GM12892 (cell line): ENCODE data around the gene DRICH1.

ENCODE experiments used
- POLR2A ChIP-seq: IDR thresholded peaks from 2 replicates; pipeline ENCODE4 v1.6.1; 2011; ENCODE audit warnings: low read depth, low read length, control low read depth
- POLR2AphosphoS5 ChIP-seq: IDR thresholded peaks from 2 replicates; pipeline ENCODE4 v1.6.1; 2011; ENCODE audit warnings: low read depth, low read length, control low read depth
- TAF1 ChIP-seq: IDR thresholded peaks from 2 replicates; pipeline ENCODE4 v1.6.1; 2011; ENCODE audit warnings: low read depth, mild to moderate bottlenecking, control low read depth, low read length, borderline replicate concordance

DNA sequence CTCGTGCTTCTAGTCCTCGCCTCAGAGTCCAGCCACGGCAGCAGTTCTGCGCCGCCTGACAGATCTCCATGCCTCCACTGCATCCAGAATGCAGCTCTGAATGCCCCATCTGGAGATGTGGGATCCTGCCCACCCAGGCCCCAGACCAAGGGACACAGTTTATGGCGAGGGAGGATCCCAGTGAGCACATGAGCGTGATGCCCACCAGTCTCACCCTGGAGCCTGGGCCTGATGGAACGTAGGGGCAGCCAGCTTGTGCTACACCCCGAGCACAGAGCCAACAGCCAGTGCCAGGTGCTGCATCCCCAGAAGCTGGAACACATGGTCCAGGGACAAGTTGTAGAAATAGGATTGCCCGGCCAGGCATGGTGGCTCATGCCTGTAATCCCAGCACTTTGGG is 62.4 kb downstream of the DRICH1 start:
- TF ChIP-seq POLR2A (no peak), POLR2AphosphoS5 (no peak), TAF1 (no peak)
